Gastroesophageal sphincter (tissue), 4 donors: ENCODE results near the gene ANKRD13B. TPM values are rescaled to one million over a fixed set of nuclear protein-coding genes. Genes with fewer than 3 reads are reported as not detected.
"Not testable (repeated sequence)": the region's sequence is repeated elsewhere in the genome, so short reads cannot be mapped to it uniquely, and the experiment has no call there.

ENCODE experiments used
- ATAC-seq: fragments of 150-250 bp; one replicate; pipeline ENCODE4 v1.9.1; 2016; ENCODE audit warnings: mild to moderate bottlenecking, moderate library complexity
- H3K27ac ChIP-seq, 4 donors: fragments of 200-600 bp; sonication (generic) in 3 of 4; 1 replicate in 3 of 4; 2 replicates in 1 of 4; pipeline ENCODE4 v1.5.1; 2016 to 2019
- H3K27me3 ChIP-seq: fragments of 200-600 bp; sonication (generic); one replicate; pipeline ENCODE4 v1.5.1; 2019
- H3K36me3 ChIP-seq, 2 donors: fragments of 200-600 bp; sonication (generic); one replicate each; pipeline ENCODE4 v1.5.1; 2019; ENCODE audit warnings: control low read depth in 1 of 2
- H3K4me1 ChIP-seq, 3 donors: fragments of 200-600 bp; sonication (generic); 1 replicate in 2 of 3; 2 replicates in 1 of 3; pipeline ENCODE4 v1.5.1; 2016 to 2019; ENCODE audit warnings: control low read depth in 2 of 3
- H3K4me3 ChIP-seq, 2 donors: fragments of 200-600 bp; sonication (generic); one replicate each; pipeline ENCODE4 v1.5.1; 2019; ENCODE audit warnings: mild to moderate bottlenecking in 1 of 2, moderate library complexity in 1 of 2
- H3K9me3 ChIP-seq, 3 donors: fragments of 200-600 bp; sonication (generic); one replicate each; pipeline ENCODE4 v1.5.1; 2017 to 2019; ENCODE audit warnings: control low read depth in 2 of 3
- CTCF ChIP-seq, 4 experiments: fragments of 200-600 bp in 2 of 4; fragments of 450-650 bp in 2 of 4; sonication (generic) in 1 of 4; IDR thresholded peaks; one replicate each; pipeline ENCODE4 v1.5.1; 2017 to 2019; ENCODE audit warnings: antibody characterized with exemption in 4 of 4, mild to moderate bottlenecking in 2 of 4, moderate library complexity in 2 of 4
- EP300 ChIP-seq: sonication (generic); formaldehyde crosslinking; IDR thresholded peaks from one replicate; pipeline ENCODE4 v1.6.1; 2017; ENCODE audit warnings: antibody characterized with exemption, mild to moderate bottlenecking
- POLR2A ChIP-seq, 2 donors: fragments of 450-650 bp; IDR thresholded peaks; one replicate each; pipeline ENCODE4 v1.6.1; 2017; ENCODE audit warnings: antibody characterized with exemption in 2 of 2, mild to moderate bottlenecking in 2 of 2, moderate library complexity in 1 of 2
- POLR2AphosphoS5 ChIP-seq: sonication (generic); formaldehyde crosslinking; IDR thresholded peaks from one replicate; pipeline ENCODE4 v1.6.1; 2017; ENCODE audit warnings: antibody characterized with exemption
- WGBS, 2 donors: methylation state at CpG; one replicate each; pipeline ENCODE4 v1.1.5; 2018; ENCODE audit warnings: low coverage in 1 of 2; 5-methylcytosine and 5-hydroxymethylcytosine counted together
- total RNA-seq, 4 donors: library from RNA; depleted of rRNA; stranded (reverse); fragments of >200 nt; gene quantifications; one replicate each; pipeline ENCODE4 v1.1.0, GENCODE V29; 2016

The ANKRD13B gene
- total RNA-seq, 4 donors from 2014 or later = 4.4 to 22.8 (median 10.0) TPM

- no peak for ATAC-seq
- Histone ChIP-seq H3K4me1 (peaks cover 0 to 23% (median 5%) of the 10 kb centered on the region in 3 donors), H3K4me3 (no peak overlapping the region), H3K36me3 (peaks cover 0 to 9% of the 10 kb centered on the region in 2 donors), H3K9me3 (no peaks in the 10 kb centered on the region), H3K27me3 (no peaks in the 10 kb centered on the region), H3K27ac (no peak overlapping the region)
- WGBS, 2 donors = 16% methylated on average over 5 of the region's 5 CpGs
- TF ChIP-seq POLR2A (IDR thresholded peaks at IDR 0.05) (no peak), POLR2AphosphoS5 (no peak), EP300 (no peak), CTCF (IDR thresholded peaks at IDR 0.05) (no peak)
These were observed 43.6 kb upstream of the ANKRD13B start for GRCh38 chr17:29549177-29549923.

DNA sequence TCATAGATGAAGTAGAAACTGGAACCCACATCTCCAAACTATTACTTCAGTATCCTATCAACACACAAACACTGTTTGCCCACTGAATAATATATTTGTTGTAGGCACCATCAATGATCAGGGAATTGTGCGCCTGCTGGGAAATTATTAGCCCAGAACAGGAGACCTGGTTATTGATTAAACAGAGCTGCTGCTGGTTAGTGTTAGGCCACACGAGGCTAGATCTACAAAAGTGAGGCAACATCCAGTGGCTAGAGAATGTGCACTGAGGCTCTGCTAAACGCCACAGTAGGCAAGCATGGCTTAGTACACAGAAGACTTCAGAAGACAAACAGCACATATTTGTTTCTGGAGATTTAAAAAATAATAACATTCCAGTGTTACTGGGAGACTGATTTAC is 37.1 kb upstream of the ANKRD13B start:
- no peak overlapping the region for H3K4me3 ChIP-seq
- no peak for ATAC-seq
- WGBS, 2 donors = 58 to 84% methylated on average over 2 to 3 of the region's 3 CpGs
- H3K27me3 ChIP-seq = no peaks in the 10 kb centered on the region
- no peaks in the 10 kb centered on the region for H3K36me3 ChIP-seq
- no peak overlapping the region for H3K27ac ChIP-seq
- H3K9me3 ChIP-seq = no peaks in the 10 kb centered on the region
- H3K4me1 ChIP-seq = no peaks in the 10 kb centered on the region
- TF ChIP-seq EP300 (no peak), CTCF (IDR thresholded peaks at IDR 0.05) (no peak), POLR2A (IDR thresholded peaks at IDR 0.05) (no peak), POLR2AphosphoS5 (no peak)

DNA sequence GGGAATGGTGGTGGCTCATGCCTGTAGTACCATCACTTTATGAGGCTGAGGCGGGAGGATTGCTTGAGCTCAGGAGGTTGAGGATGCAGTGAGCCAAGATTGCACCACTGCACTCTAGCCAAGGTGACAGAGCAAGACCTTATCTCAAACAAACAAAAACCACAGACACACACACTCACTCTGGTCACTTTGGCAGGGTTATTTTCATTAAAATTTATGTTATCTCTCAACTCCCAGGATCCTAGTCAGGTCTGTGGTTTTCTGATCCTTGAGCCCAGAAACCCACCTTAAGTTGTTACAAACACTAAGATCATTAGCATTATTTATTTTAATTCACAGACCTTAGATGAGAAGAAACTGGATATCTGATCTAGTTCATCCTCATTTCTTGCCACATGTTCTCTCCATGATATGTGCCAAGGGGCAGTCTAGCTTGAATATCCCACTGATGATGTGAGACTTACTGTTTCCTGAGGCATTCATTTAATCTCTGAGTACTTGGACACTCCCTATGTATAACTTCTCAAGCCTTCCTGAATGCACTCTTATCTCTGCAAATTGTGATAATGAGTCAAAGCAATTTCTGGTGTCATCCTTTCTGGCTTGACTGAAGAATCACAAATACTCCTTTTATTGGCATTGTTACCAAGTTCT is 35.7 kb upstream of the ANKRD13B start:
- Histone ChIP-seq H3K27me3 (no peaks in the 10 kb centered on the region), H3K27ac (no peak overlapping the region), H3K4me3 (no peak overlapping the region), H3K9me3 (no peaks in the 10 kb centered on the region), H3K36me3 (peaks cover 0 to 7% of the 10 kb centered on the region in 2 donors), H3K4me1 (peaks cover 0 to 13% (median 5%) of the 10 kb centered on the region in 3 donors)
- WGBS, 2 donors = 78% methylated on average over 1 of the region's 1 CpG; no CpG with 5 or more reads in 1 of the 2 donors
- ATAC-seq = no peak
- TF ChIP-seq CTCF (IDR thresholded peaks at IDR 0.05) = no peak
- TF ChIP-seq POLR2A (IDR thresholded peaks at IDR 0.05) = no peak
- no peak for TF ChIP-seq EP300
- no peak for TF ChIP-seq POLR2AphosphoS5

DNA sequence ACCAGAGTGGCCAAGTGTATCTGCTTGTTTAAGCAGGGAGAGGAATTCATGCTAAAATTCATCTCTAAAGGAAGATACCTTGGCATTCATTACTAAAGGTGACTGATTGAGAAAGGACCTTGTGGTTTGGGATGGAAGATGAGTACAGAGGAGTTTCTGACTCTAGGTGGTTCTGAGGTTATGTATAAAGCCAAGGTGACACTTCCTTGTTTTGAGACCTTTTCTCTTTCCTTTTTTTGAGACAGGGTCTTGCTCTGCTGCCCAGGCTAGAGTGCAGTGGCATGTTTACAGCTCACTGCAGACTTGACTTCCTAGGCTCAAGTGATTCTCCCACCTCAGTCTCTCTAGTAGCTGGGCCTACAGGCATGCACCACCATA is 35.2 kb upstream of the ANKRD13B start:
- Histone ChIP-seq H3K4me1 (peaks cover 0 to 15% (median 5%) of the 10 kb centered on the region in 3 donors), H3K27ac (no peak overlapping the region), H3K4me3 (no peak overlapping the region), H3K27me3 (no peaks in the 10 kb centered on the region), H3K36me3 (peaks cover 0 to 12% of the 10 kb centered on the region in 2 donors), H3K9me3 (no peaks in the 10 kb centered on the region)
- ATAC-seq = no peak
- no peak for TF ChIP-seq CTCF (IDR thresholded peaks at IDR 0.05)
- TF ChIP-seq EP300 = no peak
- no peak for TF ChIP-seq POLR2A (IDR thresholded peaks at IDR 0.05)
- TF ChIP-seq POLR2AphosphoS5 = no peak

GRCh38 chr17:29558139-29558538 is 34.8 kb upstream of the ANKRD13B start:
- peaks cover 0 to 15% (median 5%) of the 10 kb centered on the region in 3 donors for H3K4me1 ChIP-seq
- not testable (repeated sequence) for ATAC-seq, H3K9me3 ChIP-seq, H3K27ac ChIP-seq, H3K27me3 ChIP-seq, H3K4me3 ChIP-seq
- WGBS, 2 donors = 83 to 100% methylated on average over 1 to 3 of the region's 5 CpGs
- H3K36me3 ChIP-seq = peaks cover 0 to 15% of the 10 kb centered on the region in 2 donors
